Hepatocyte (in vitro differentiated cells): ENCODE data around the gene ADD2. TPM values are rescaled to one million over a fixed set of nuclear protein-coding genes. Genes with fewer than 3 reads are reported as not detected.

Source experiments
- DNase-seq: peaks from one replicate; pipeline ENCODE4 v3.0.0-alpha.2; 2016; ENCODE audit warnings: low spot score
- H2AFZ ChIP-seq: fragments of 200-600 bp; sonication (generic); 2 replicates; pipeline ENCODE4 v1.6.0; 2016; ENCODE audit warnings: antibody characterized with exemption, mild to moderate bottlenecking
- H3K27ac ChIP-seq: fragments of 200-600 bp; sonication (generic); 2 replicates; pipeline ENCODE4 v1.5.1; 2016; ENCODE audit warnings: mild to moderate bottlenecking
- H3K27me3 ChIP-seq: fragments of 200-600 bp; sonication (generic); 2 replicates; pipeline ENCODE4 v1.6.1; 2016
- H3K36me3 ChIP-seq: fragments of 200-600 bp; sonication (generic); replicated peaks from 2 replicates; pipeline ENCODE4 v1.5.1; 2016; ENCODE audit warnings: low read depth; ENCODE audit not compliant: insufficient read depth
- H3K4me1 ChIP-seq: fragments of 200-600 bp; sonication (generic); 2 replicates; pipeline ENCODE4 v1.5.1; 2016; ENCODE audit warnings: mild to moderate bottlenecking, moderate library complexity; ENCODE audit not compliant: insufficient read depth
- H3K4me2 ChIP-seq: fragments of 200-600 bp; sonication (generic); 2 replicates; pipeline ENCODE4 v1.6.0; 2016
- H3K4me3 ChIP-seq: fragments of 200-600 bp; sonication (generic); 2 replicates; pipeline ENCODE4 v1.5.1; 2016; ENCODE audit warnings: mild to moderate bottlenecking
- H3K79me2 ChIP-seq: fragments of 200-600 bp; sonication (generic); 2 replicates; pipeline ENCODE4 v1.6.0; 2017; ENCODE audit warnings: mild to moderate bottlenecking
- H3K9me2 ChIP-seq: fragments of 200-600 bp; sonication (generic); replicated peaks from 2 replicates; pipeline ENCODE4 v1.6.0; 2017; ENCODE audit warnings: mild to moderate bottlenecking; ENCODE audit not compliant: insufficient read depth
- H3K9me3 ChIP-seq: fragments of 200-600 bp; sonication (generic); 2 replicates; pipeline ENCODE4 v1.5.1; 2016; ENCODE audit warnings: low read depth, mild to moderate bottlenecking
- H4K20me1 ChIP-seq: fragments of 200-600 bp; sonication (generic); 2 replicates; pipeline ENCODE4 v1.6.0; 2016; ENCODE audit warnings: mild to moderate bottlenecking; ENCODE audit not compliant: insufficient read depth, poor library complexity, severe bottlenecking
- CTCF ChIP-seq: fragments of 200-600 bp; sonication (generic); IDR thresholded peaks from 2 replicates; pipeline ENCODE4 v1.5.1; 2016; ENCODE audit warnings: antibody characterized with exemption, mild to moderate bottlenecking; ENCODE audit not compliant: poor library complexity
- EZH2 ChIP-seq: fragments of 200-600 bp; sonication (generic); IDR thresholded peaks from 2 replicates; pipeline ENCODE4 v1.6.1; 2016; ENCODE audit warnings: antibody characterized with exemption, mild to moderate bottlenecking, borderline replicate concordance
- EZH2phosphoT487 ChIP-seq: fragments of 200-600 bp; sonication (generic); IDR thresholded peaks from one replicate; pipeline ENCODE4 v1.6.1; 2018; ENCODE audit warnings: antibody characterized with exemption, mild to moderate bottlenecking, low read depth, moderate library complexity; ENCODE audit not compliant: unreplicated experiment, severe bottlenecking
- WGBS: methylation state at CpG from one replicate; pipeline ENCODE4 v1.1.6; 2016; ENCODE audit warnings: low lambda C conversion rate; ENCODE audit errors: missing lambda C conversion rate; 5-methylcytosine and 5-hydroxymethylcytosine counted together
- polyA plus RNA-seq: library from polyadenylated mRNA; unstranded; fragments of >200 nt; fragmentation: Nextera tagmentation; extraction: Ambion mirVana; gene quantifications from 2 replicates; pipeline ENCODE4 v1.2.1, GENCODE V29; 2016
- total RNA-seq: library from RNA; depleted of rRNA; stranded (reverse); fragments of >200 nt; gene quantifications from 2 replicates; pipeline ENCODE4 v1.2.3, GENCODE V29; 2014

ADD2 gene
- total and polyA plus RNA-seq, 2 experiments from 2014 or later, result 0.74 to 2.4 TPM

DNA sequence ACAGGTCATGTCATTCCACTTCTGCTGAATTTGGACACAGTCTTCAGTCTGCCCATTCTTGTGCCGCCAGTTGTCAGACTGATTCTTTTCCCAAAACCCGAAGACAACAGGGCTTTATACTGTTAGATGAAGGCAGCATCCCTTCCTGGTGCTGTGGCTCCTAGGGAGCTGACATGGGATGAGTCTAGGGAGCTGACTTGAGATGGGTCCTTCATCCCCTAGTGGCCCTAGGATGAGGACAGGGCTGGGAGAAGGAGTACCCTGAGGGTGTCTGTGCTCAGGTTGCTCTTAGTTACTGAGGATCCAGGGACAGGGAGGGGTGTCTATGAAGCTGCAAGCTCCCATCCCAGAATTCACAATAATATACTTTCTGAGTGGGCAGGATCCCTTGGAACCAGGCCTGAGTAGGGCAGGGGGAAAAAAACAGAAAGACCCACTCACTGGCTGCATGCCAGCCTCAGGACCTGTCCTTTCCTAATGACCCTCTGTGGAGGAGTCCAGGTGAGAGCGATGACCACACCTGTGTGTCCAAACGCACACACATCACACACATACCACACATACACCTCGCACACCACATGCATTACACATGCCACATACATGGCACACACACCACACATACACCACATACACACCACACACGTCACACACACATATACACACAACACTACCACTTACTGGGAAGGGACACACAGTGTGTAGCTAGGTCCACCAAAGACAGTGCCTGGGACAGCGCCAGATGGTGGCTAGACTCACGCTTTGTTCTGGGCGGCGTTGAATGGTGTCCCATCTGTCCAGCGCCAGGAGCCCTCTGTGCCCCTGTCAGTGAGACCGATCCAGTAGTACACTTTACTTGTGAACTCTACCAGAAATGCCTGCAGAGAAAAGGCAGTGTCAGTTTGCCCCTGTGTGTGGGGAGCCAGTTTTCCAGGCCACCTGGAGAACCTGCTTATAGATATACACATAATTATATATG is 41.3 kb upstream of the ADD2 start:
- TF ChIP-seq CTCF, result no peak
- no peak for TF ChIP-seq EZH2
- TF ChIP-seq EZH2phosphoT487, result no peak
- Histone ChIP-seq H3K27me3 (peaks cover 5% of the 10 kb centered on the region), H3K79me2 (no peaks in the 10 kb centered on the region), H3K27ac (no peak overlapping the region), H3K4me3 (no peak overlapping the region), H3K36me3 (no peaks in the 10 kb centered on the region), H3K9me3 (no peaks in the 10 kb centered on the region), H3K9me2 (no peaks in the 10 kb centered on the region), H4K20me1 (no peaks in the 10 kb centered on the region), H3K4me1 (no peaks in the 10 kb centered on the region), H3K4me2 (no peak overlapping the region), H2AFZ (no peak overlapping the region)
- WGBS, result 90% methylated on average over 12 of the region's 12 CpGs
- DNase-seq, result no peak

DNA sequence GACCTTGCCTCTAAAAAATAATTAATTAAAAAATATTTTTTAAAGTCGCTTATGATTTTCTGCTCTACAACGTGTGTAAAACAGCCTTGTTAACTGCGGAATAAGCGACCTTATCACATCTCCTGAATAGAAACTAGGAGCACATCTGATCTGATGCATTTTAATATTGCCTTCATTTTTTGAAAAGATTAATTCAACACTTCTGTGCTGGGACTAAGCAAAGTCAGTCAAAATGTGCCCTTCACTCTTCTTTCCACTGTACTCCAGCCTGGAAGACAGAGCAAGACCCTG is 39.8 kb upstream of the ADD2 start:
- TF ChIP-seq EZH2 (no peak), CTCF (no peak), EZH2phosphoT487 (no peak)
- 89% methylated on average over 4 of the region's 4 CpGs for WGBS
- no peaks in the 10 kb centered on the region for H3K79me2 ChIP-seq
- no peak for DNase-seq
- peaks cover 5% of the 10 kb centered on the region for H3K27me3 ChIP-seq
- H3K27ac ChIP-seq, result no peak overlapping the region
- H4K20me1 ChIP-seq, result no peaks in the 10 kb centered on the region
- no peaks in the 10 kb centered on the region for H3K9me2 ChIP-seq
- H3K9me3 ChIP-seq, result no peaks in the 10 kb centered on the region
- no peak overlapping the region for H2AFZ ChIP-seq
- H3K4me3 ChIP-seq, result no peak overlapping the region
- no peaks in the 10 kb centered on the region for H3K36me3 ChIP-seq
- no peak overlapping the region for H3K4me2 ChIP-seq
- H3K4me1 ChIP-seq, result no peaks in the 10 kb centered on the region

DNA sequence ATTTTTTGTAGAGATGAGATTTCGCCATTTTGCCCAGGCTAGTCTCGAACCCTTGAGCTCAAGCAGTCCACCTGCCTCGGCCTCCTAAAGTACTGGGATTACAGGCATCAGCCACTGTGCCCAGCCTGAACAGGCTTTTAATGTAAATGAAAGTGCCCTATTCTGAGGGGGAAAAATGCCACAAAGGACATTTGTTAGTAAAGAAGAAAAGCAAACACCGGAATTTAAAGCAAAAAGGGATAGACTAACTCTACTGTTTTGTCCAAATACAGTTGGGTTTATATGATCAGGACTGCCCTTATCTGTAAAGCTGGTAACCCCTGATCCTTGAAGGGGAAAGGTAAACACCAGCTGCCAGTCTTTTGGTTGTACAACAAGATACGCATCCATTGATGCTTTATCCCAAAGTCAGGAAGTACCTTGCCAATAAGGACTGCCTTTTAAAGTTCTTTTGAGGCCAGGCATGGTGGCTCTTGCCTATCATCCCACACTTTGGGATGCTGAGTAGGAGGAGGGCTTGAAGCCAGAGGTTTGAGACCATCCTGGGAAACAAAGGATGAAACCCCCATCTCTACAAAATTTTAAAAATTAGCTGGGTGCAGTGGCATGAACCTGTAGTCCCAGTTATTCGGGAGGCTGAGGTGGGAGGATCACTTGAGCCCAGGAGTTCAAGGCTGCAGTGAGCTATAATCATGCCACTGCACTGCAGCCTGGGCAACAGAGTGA is 39.3 kb upstream of the ADD2 start:
- no peak for DNase-seq
- Histone ChIP-seq H3K79me2 (no peaks in the 10 kb centered on the region), H3K27ac (no peak overlapping the region), H3K9me2 (no peaks in the 10 kb centered on the region), H3K4me2 (no peak overlapping the region), H4K20me1 (no peaks in the 10 kb centered on the region), H3K27me3 (peaks cover 5% of the 10 kb centered on the region), H3K36me3 (no peaks in the 10 kb centered on the region), H3K4me3 (no peak overlapping the region), H2AFZ (no peak overlapping the region), H3K4me1 (no peaks in the 10 kb centered on the region), H3K9me3 (no peaks in the 10 kb centered on the region)
- TF ChIP-seq EZH2phosphoT487 (no peak), EZH2 (no peak), CTCF (no peak)
- WGBS, result 86% methylated on average over 6 of the region's 6 CpGs
